GM19193 (cell line): Measurements from ENCODE around the gene REEP1.

ENCODE experiments used
- POLR2A ChIP-seq: IDR thresholded peaks from 4 replicates; pipeline ENCODE4 v1.6.1; 2011; ENCODE audit not compliant: insufficient read depth, insufficient read length; ENCODE audit errors: extremely low read depth

The REEP1 gene

DNA sequence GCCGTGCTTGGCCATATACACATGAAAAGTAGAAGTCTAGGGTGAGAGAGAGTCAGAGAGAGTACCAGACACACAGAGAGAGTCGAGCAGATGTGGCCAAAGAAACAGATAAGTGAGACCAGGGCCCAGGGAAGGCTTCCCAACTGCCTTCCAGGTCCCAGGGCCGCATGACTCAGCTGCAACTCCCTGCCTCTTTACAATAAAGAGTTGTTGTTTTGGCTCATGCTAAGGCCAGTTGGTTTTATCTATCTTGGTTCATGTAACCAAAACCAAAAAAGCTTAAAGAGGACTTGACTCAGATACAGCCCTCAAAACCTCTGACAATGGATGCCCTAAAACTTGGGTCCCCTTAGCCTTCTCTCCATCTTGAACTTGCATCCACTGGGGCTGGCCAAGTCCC, 36.9 kb downstream of the REEP1 start:
- no peak for TF ChIP-seq POLR2A

DNA sequence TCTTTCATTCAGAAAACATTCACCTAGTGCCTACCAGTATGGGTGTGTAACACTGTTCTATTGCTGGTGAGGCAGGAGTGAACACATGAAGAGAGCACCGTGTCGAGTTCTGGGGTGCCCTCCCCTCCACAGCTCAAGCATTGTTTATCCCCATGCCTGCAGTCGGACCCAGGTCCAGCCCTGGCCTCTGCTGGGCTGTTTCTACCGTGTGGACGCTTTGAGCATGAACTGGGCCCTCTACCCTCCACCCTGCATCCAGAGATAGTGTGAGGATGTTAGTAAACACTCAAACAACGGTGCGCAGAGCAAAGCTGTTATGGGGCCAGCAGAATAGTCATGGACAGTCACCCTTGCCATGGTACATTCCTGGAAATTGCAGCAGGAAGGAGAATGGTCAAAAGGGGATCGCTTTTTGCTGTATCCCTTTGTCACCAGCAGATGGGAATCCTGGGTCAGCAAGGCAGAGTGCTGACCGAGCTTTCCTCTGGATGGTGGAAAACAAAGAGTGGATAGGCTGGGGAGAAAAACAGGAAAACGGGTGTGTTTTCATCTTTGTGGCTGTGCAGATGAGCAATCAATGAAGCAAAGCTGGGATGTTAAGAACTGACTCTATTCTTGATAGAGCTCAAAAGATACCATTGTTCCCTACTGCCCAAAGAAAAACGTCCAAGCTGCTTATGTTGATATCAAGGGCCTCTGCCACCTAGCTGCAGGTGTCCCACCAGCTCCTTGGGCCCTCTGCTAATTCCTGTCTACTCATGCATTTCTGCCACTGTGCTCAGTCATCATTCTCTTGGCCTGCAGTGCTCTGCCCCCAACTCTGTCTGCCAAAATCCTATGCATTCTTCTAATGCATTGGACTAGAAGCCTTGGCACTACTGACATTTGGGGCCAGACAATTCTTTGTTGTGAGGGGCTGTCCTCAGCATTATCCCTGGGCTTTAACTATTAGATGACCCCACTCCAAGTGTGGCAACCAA, 38.7 kb downstream of the REEP1 start:
- TF ChIP-seq POLR2A, result no peak

DNA sequence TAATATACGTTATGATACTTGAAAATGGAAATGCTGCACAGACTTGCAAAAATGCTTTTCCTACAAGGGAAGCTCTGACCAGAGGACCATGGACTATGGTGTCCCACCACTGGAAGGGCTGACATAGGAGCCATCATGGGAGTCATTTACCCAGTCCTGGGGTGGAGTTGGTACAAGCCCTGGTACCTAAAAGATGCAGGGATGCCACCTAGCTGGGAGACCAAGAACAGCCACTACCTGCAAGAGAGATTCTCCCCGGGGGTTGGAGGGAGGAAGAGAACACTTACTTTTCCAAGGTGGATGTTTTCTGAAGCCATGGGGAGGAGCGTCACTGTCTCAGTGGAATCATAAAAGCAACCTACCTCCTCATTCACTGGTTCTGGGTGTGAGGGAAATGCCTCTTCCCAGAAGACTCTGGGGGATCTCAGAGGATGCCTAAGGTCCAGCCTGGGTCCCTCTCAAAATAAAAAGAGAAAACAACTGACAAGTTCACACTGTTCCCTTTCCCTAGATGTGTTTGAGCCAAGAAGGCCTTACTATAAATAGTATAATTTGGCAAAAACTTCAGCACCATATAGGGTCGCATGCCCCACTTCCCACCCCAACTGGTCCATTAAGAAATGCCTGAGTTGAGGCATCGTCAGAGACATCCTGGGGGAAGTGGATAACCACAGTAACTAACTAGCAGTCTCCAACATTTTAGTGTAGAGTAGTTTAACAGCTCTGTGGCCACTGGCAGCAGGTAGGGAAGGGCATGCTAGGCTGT, 39.9 kb downstream of the REEP1 start:
- TF ChIP-seq POLR2A, result no peak

DNA sequence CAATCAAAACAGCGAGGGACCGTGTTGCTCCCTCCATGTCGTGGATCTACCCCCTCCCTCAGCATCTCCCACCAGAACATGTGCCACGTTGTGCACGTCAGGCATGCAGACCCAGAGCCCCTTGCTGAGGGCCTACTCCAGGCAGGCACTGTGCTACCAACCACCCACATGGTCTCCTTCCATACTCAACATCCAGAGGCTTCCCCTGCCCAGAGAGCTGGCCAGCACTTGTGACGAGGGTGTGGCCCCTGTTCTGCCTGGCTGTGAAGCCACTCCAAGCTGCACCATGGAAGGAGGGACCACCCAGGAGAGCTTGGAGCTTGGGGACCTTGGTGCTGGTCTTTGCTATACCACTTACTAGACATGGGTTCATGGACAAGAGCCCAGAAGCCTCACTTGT, 40.5 kb downstream of the REEP1 start:
- TF ChIP-seq POLR2A, result no peak

DNA sequence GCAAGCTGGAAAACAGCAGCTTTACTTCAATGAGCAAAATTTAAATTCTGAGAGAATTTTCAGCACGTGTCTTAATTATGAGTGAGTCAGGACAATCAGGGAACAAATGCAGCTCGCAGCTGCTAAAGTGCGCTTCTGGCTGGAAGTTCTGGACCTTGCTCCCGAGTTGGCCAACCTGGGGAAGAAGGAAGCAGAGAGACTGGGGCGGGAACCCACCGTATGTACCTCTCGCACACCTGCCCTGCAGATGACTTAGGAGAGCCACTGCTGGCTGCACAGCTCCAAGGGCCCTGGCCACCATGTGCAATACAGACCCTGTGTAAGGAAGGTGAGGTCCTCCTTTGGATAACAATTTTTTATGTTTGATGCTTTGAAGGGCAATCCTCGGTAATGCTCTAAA, 42.4 kb downstream of the REEP1 start:
- no peak for TF ChIP-seq POLR2A

DNA sequence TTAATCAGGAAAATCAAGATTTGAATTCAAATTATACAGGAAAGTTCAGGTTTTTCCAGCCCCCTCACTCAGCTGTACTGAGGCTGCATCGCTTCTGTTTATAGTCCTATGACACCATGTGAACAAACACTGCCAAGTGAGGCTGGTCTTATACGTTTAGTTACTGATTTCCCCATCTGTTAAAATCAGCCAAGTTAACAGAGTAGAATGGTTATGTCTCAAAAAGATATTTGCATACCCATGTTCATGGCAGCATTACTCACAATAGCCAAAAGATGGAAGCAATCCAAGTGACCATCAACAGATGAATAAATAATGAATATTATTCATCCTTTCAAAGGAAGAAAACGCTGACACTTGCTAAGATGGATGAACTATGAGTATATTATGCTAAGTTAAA, 43.8 kb downstream of the REEP1 start:
- TF ChIP-seq POLR2A, result no peak

DNA sequence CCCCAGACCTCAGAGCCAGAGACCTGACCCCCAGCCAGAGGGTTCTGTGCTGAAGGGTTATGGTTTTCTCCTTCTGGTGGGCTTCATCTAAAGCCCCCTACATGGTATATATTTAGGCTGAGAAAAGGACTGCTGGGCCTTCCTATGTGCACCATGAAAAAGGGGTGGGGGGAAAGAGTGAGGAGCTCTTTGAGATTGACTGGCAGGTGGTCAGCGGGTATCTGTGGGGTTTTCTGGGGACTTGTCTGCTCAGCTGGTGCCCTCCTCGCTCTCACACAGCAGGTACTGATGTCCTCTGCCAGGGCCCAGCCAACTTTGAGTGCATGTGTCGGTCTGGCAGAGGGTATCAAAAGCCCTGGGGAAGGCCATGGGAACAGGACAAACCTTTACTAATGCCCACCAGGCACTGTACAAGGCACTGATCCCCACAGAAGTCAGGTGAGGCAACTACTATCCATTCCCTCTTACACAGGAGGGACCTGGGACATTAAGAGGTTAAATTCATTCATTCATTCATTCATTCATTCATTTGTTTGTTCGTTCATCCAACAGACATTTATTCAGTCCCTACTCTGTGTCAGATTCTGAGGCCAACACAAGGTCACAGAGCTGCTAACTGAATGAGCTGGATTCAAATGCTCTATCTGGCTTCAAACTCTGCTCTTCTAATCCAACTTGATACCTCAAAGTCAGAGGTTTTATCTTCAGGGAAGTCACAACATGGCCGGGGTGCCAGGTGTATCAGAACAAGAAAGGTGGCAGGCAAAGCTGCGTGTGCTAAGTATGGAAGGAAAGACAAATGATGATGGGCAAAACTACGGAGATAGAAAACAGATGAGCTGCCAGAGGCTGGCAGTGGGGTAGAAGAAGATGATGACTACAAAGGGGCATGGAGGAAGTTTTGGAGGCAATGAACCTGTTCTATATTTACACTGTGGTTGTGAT, 44.6 kb downstream of the REEP1 start:
- TF ChIP-seq POLR2A, result no peak

DNA sequence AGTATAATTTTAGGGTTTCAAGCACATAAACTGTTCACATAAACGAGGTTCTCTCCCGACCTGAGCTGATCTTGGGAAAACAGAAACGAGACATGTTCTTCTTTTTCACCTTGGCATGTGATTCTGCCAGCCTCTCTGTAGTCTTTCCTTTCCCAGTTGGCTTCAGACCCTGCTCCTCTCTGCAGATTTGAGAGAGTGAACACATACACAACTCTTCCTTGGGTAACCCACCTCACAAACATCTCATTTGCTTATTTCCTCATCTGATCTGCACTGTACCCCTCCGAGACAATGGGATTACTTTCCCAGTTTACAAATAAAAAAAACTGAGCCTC, 46.1 kb downstream of the REEP1 start:
- TF ChIP-seq POLR2A, result no peak

DNA sequence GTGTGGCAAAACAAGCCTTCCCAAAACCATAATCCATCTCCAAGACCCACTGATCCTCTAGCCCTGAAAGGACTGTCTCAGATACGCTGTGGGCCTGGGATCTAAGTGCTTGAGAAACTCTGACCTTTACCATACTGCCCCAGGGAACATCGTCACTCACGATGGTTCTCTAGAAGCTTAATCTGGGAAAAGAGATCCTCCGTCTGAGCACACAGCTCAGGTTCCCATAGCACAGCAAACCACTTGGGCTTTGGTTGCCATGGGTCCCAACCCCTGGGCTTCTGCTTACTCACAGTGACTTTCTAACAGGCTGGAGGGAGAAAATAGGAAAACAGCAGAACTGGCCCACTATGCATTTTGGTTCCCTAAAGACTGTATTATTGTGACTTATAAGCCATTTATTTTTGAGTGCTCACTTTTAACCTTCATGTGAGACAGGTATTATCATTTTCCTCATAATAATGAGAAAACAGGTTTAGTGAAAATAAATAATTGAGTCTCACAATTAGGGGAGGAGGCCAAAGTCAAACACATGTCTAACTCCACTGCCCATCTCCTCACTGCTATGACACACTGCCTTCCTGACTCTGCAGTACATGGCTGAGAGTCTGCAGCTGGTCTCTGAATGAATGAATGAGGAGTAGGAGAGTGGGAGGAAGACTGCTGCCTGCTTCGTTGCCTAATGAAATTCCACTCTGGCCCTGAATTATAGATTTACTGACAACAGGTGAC, 46.7 kb downstream of the REEP1 start:
- TF ChIP-seq POLR2A, result no peak

DNA sequence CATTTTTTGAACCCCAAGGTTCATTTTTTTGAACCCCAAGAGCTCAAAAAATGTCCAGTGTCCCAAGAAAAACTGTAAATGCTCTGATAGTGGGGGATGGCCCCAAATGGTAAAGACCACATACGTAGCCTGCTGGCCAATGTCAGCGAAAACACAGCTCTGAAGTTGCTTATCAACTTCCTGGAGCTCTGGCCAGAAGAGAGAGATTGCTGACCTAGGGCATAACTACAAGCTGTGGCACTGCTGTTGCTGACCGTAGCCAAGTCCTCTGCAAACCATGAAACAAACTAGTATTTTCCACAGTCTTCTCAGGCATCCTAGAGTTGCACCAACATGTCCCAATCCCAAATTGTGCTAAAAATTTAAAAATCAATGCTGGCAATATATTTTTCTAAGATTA, 50.9 kb downstream of the REEP1 start:
- TF ChIP-seq POLR2A, result no peak

DNA sequence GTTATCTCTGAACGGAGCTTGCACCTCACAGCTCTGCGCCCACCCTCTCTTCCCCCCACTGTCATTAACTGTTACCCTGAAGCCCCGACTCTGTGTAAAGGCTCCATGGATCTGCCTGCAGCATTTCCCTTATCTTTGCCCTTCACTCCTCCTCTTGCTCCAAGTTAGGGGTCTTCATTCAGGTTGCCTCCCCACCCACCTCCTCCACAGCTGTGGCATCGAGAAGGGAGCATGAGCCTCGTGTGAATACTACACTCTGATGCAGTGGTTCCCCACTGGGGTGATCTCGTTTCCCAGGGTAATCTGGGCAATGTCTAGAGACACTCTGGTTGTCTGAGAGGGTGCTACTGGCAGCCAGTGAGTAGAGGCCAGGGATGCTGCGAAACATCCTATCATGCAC, 51.4 kb downstream of the REEP1 start:
- no peak for TF ChIP-seq POLR2A

DNA sequence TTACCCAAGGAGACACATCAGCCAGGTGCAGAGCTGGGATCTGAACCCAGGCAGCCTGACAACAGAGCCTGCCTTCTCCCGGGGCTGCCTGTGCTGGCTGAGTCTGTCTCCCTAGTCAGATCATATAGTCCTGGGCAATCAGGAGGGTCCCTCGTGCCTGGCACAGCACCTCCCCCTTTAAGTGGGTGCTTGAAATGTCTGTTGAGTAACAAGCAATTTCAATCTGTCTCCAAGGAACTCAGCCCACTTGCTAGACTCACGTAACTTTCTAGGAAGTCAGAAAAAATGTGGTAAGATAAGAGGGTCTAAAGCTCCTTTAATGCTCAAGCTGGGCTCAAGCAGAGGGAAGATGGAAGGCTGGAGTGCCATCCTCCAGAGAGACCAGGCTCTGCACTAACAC, 51.9 kb downstream of the REEP1 start:
- TF ChIP-seq POLR2A, result no peak

DNA sequence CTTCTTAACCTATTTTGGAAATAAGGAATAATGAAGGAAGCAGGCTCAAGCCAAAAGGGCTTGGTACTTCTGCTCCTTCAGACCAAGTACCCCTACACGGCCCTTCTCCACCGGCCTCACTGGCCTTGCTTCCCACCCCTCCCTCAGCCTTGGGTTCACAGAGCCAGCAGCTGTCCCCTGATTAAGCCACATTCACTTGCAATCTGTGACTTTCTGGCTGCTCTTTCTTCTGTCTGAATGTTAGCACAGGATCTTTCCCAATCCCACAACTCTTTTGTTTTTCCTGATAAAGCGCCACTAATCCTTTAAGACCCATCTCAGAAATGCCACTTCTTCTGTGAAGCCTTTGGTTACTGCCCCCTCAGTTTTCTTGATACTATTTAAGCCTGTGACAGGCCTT, 52.4 kb downstream of the REEP1 start:
- no peak for TF ChIP-seq POLR2A

DNA sequence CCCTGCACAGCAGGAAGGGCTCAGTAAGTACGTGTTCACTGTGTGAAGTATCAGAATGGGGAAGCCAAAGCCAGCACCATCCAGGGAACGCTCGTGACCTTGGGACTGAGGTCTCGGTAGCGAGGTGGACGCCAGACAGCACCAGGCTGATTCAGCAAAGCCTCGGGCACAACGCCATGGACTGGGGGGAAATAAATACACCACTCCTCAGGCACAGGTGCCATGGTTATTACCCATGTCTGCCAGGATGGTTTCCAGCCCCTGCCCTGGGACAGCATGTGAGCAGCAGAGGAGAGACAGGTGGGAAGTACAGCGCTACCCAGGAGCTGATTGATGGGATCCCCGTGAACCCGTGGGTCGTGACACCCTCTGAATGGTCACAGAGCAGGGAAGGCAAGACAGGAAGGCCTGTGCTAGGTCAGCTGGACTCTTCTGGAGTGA, 53.0 kb downstream of the REEP1 start:
- no peak for TF ChIP-seq POLR2A

DNA sequence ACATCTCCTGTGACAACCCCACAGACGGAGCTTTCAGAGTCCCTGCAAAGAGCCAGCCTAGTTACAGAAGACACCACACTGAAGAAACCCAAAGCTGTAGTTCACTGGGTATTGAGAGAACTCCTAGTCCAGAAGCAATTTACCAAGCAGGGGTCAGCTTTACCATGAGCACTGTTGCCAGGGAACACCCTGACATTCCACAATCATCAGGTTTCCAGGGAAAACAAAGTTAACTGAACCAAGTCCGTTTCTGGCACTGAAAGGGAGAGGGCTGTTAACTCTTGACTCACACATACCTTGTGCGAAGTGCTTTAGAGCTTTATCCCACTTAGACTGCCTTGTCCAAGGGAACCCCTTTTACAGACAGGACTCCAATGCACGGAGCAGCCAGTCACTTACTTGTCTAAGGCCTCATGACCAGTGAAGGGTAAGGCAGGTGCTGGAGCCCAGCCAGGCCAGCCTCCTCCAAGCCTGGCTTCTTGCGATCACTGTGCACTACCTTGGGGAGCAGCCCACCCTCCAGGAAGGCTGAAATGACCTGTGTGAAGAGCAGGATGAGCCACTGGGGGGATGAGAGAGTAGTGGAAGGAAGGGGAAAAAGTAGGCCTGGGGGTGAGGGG, 53.9 kb downstream of the REEP1 start:
- no peak for TF ChIP-seq POLR2A
